ENCODE measurements around the gene SBK3.
"Not testable (repeated sequence)": the region's sequence is repeated elsewhere in the genome, so short reads cannot be mapped to it uniquely, and the experiment has no call there.

SBK3 gene

DNA sequence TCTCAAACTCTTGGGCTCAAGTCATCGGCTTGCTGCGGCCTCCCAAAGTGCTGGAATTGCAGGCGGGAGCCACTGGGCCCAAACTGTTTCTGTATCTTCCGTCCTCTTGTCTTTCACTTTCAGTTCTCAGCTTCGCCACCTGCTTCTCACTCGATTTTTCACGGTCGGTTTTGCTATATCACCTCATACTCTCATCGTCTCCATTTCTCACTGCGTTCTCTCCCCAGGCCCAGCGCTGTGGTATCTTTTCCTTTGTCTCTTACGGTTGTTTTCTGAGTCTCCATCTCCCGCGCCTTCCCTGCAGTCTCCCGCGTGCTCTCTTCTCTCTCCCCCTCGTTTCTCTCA lies 42.2 kb downstream of the SBK3 start:
- TF ChIP-seq, protein P1, sequence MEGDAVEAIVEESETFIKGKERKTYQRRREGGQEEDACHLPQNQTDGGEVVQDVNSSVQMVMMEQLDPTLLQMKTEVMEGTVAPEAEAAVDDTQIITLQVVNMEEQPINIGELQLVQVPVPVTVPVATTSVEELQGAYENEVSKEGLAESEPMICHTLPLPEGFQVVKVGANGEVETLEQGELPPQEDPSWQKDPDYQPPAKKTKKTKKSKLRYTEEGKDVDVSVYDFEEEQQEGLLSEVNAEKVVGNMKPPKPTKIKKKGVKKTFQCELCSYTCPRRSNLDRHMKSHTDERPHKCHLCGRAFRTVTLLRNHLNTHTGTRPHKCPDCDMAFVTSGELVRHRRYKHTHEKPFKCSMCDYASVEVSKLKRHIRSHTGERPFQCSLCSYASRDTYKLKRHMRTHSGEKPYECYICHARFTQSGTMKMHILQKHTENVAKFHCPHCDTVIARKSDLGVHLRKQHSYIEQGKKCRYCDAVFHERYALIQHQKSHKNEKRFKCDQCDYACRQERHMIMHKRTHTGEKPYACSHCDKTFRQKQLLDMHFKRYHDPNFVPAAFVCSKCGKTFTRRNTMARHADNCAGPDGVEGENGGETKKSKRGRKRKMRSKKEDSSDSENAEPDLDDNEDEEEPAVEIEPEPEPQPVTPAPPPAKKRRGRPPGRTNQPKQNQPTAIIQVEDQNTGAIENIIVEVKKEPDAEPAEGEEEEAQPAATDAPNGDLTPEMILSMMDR (IDR thresholded peaks at IDR 0.05; ENCODE audit: extremely low read depth, missing control alignments), result no peak
- no peak for DNase-seq (ENCODE audit: low spot score)

DNA sequence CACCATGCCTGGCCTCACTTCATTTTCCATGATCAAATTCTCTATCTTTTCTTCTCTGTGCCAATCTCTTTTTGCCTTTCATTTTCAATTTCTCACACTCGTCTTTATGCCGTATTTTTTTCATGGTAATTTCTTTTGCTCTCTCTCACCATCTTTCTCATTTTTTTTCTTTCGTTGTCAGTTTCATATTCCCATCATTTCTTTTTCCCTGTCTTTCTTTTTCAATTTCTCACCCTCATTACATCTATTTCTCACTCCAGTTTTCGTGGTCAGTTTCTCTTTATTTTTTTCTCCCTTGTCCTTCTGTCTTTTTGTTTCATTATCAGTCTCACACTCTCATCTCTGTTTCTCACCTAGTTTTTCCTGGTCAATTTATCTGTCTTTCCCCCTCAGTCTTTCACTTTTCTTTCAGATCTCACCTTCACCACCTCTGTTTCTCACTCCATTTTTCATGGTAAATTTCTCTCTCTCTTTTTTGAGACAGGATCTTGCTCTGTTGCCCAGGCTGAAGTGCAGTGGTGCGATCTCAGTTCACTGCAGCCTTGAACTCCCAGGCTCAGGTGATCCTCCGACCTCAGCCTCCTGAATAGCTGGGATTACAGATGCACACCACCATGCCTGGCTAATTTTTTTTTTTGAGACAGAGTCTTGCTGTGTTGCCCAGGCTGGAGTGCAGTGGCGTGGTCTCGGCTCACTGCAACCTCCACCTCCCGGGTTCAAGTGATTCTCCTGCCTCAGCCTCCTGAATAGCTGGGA lies 43.0 kb downstream of the SBK3 start:
- DNase-seq (ENCODE audit: low spot score), result no peak
- TF ChIP-seq, protein P1 (IDR thresholded peaks at IDR 0.05; ENCODE audit: extremely low read depth, missing control alignments), result no peak

DNA sequence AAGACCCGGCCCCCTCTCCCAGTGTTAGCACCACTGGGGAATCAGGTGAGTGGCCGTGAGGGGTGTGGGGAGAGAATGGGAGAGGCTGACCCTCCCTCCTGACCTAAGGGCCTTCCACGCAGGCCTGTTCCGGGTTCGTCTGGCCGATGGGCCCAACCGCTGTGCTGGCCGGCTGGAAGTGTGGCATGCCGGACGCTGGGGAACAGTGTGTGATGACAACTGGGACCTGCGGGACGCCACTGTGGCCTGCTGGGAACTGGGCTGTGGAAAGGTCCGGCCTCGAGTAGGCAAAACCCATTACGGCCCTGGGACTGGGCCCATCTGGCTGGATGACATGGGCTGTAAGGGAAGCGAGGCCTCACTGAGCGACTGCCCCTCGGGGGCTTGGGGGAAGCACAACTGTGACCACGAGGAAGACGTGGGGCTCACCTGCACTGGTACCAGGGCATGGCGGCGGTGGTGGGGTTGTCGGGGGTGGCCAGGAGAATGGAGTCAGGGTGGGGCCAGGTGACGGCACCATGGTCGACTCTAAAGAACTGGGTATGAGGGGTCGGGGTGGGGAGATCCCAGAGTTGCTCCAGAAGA lies 44.9 kb downstream of the SBK3 start:
- TF ChIP-seq, protein P1 (IDR thresholded peaks at IDR 0.05; ENCODE audit: extremely low read depth, missing control alignments), result no peak
- no peak for DNase-seq (ENCODE audit: low spot score)

DNA sequence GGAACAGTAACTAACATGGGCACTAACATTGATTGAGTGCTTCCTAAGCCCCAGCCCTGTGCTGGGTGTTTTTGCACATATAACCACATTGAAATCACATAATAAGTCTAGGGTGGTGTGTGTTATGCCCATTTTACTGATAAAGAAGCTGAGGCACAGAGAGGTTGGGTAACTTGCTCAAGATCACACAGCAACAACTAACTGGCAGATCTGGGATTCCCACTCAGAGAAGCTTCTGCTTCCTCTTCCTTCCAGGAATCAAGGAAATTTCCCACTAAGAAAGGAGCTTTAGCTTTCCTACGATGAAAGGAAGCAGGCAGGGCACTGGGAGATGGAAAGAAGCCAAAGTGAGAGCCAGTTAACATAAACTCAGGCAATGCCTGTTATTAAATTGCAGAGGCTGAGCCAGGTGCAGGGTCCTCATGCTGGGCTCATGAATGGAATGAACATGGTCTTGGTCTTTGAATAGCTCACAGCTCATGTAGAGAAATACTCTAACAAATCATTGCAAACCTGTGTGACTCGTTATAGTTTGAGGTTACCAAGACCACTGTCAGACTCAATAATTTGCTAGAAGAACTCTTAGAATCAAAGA lies 47.0 kb downstream of the SBK3 start:
- TF ChIP-seq, protein P1 (IDR thresholded peaks at IDR 0.05; ENCODE audit: extremely low read depth, missing control alignments), result no peak
- no peak for DNase-seq (ENCODE audit: low spot score)

DNA sequence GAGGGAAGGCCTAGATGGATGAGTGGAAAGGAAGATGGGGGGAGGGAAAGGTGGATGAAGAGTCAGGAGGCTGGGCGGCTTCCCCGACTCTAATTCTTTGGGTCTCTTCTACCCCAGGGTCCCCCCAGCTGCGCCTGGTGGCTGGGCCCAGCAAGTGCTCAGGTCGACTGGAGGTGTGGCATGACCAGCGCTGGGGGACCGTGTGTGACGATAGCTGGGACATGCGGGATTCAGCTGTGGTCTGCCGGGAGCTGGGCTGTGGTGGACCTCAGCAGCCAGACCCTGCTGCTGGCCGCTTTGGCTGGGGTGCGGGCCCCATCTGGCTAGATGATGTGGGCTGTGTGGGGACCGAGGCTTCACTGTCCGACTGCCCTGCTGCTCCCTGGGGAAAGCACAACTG lies 47.6 kb downstream of the SBK3 start:
- TF ChIP-seq, protein P1 (IDR thresholded peaks at IDR 0.05; ENCODE audit: extremely low read depth, missing control alignments), result no peak
- no peak for DNase-seq (ENCODE audit: low spot score)

DNA sequence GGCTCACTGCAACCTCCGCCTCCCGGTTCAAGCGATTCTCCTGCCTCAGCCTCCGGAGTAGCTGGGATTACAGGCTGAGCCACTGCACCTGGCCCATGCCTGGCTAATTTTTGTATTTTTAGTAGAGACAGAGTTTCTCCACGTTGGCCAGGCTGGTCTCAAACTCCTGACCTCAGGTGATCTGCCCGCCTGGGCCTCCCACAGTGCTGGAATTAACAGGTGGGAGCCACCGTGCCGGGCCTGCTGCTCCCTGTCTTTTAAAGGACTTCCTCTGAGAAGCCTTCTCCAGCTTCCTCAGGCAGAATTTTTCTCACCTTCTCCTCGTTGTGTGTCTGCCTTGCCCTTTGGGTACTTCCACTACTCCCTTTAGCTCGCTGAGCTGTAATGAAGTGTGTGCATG lies 48.5 kb downstream of the SBK3 start:
- not testable (repeated sequence) for DNase-seq (ENCODE audit: low spot score)

DNA sequence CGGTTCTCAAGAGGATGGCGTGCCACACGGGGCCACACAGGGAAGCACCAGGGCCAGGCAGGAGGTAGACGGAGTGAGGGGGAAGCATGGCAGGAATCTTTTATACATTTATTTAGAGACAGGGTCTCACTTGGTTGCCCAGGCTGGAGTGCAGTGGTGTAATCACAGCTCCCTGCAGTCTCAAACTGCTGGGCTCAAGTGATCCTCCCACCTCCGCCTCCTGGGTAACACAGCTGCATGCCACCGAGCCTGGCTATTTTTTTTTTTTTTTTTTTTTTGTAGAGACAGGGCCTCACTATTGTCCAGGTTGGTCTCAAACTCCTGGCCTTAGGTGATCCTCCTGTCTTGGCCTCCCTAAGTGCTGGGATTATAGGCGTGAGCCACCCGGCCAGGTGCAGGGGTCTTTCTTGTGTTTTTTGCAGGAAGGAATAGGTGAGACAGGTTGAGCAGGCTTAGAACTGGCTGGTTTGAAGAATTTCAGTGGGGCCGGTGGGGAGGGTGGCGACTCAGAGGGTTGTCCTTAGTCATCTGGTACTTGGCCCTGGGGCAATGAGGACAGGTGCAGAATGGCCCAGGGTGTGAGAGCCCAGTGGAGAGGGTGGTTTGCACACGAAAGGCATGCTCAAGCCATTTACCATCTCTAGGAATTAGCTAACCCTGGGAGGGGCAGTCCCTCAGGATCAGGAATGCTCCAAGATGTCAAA lies 49.5 kb downstream of the SBK3 start:
- DNase-seq (ENCODE audit: low spot score), result no peak
- TF ChIP-seq, protein P1 (IDR thresholded peaks at IDR 0.05; ENCODE audit: extremely low read depth, missing control alignments), result no peak
